ENCODE measurements around the gene SLCO3A1.

SLCO3A1 gene

GRCh38 chr15:92118162-92118935 lies 264.8 kb downstream of the SLCO3A1 start:
- DNase-seq (ENCODE audit: low read depth in 1 of 2, low spot score in 1 of 2), result no peak

DNA sequence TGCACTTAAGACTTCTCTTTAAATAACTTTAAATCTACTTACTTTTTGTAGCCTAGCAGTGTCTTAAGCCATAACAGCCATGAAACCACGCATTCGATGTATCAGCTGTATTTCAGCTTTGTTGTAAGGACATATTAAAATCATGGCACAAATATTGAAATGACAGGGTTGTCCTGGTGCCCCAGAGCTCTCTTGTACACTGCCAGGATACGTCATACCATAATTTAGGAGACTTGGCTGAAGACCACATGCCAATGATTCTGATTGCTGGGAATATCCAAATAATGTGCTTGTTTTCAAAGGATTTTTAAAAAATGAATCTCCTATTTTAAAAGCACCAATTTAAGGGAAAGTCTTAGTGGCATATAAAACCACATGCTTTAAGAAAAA lies 265.4 kb downstream of the SLCO3A1 start:
- no peak for DNase-seq (ENCODE audit: low read depth in 1 of 2, low spot score in 1 of 2)

DNA sequence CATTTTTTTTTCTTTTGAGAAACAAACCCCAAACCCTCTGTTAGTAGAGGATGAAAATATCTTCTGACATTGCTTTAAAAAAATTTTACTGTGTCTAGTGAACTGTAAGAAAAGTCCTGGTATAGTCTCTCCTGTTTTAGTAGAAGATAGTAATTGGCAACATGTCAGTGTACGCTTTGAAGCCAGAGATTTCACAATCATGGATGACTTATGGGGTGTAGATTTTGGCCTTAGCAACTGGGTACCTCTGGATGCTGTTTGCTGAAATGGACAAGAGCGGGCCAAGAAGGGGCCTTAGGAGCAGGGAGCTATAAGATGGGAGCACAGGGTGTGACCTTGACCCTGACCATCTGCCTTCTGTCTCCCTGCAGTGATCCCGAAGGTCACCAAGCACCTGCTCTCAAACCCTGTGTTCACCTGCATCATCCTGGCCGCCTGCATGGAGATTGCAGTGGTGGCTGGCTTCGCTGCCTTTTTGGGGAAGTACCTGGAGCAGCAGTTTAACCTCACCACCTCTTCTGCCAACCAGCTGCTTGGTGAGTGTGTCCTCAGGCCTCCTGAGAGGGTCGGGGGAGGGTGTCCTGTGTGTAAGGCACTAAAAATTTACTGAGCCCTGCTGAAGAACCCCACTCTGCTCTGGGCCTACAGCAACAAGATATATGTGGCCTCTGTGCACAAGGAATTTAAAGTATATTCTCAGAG lies 266.7 kb downstream of the SLCO3A1 start:
- no peak for DNase-seq (ENCODE audit: low read depth in 1 of 2, low spot score in 1 of 2)

DNA sequence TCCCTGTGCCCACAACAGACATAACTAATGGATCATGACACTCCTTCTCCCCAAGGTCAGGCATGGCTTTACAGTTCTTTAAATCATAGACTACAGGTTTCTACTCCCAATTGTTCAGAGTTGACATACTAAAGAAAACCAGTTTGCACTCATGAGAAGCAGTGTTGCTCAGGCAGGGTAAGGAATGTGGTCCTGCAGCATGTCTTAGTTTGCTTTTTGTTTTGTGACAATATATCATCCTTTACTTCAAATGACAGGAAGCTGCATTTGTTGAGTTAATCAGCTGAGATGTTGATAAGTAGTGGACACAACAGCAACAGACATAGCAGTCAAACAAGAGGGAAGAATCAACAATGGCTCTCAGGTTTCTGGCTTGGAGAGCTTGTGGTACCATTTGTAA lies 267.5 kb downstream of the SLCO3A1 start:
- no peak for DNase-seq (ENCODE audit: low read depth in 1 of 2, low spot score in 1 of 2)

DNA sequence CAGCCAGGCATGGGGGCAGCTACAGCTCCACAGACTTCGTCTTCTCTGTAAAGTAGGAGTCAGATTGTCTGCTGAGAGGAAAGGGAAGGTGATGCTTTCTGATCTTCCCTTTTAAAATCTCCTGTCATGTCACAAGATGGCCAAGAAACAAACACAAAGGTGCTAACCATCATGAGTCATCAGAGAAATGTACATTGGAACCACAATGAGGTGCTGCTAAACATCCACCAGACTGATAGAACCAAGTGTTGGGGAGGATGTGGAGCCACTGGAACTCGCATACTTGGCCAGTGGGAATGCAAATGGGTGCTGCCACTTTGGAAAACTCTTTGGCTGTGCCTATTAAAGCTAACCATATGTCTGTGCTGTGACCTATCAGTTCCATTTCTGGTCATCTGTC lies 268.8 kb downstream of the SLCO3A1 start:
- no peak for DNase-seq (ENCODE audit: low read depth in 1 of 2, low spot score in 1 of 2)

DNA sequence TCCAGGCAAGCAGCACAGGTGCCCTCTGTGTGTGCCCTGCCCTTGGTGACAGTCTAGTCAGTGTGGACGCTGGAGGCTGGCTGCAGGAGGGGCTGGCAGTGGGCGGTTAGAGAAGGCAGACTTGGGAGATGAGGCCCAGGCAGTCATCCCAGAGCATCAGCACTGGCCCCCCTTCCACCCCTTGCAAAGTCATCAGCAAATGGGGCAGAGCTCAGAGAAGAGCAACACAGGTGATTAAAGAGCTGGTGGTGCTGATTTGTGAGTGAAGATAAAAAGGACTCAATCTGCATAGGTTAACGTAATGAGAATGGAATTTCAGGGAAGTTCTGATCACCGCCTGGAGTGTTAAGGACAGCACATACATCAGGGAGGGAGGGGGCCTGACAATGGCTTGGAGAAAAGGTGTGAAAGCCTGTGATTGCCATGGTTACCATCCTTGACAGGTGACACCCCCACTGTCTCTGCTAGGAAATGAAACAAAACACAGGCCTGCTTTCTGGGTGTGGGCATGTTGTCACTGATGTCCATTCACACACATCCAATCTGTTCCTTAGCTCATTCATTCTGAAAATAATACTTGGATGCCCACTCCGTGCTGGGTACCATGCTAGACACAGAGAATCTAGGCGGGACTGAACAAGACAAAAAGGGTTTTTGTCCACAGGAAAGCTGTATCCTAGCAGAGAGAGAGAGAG lies 270.6 kb downstream of the SLCO3A1 start:
- no peak for DNase-seq (ENCODE audit: low read depth in 1 of 2, low spot score in 1 of 2)

- DNase-seq (ENCODE audit: low read depth in 1 of 2, low spot score in 1 of 2), result no peak
These were observed 271.1 kb downstream of the SLCO3A1 start for GRCh38 chr15:92124657-92125010.

- no peak for DNase-seq (ENCODE audit: low read depth in 1 of 2, low spot score in 1 of 2)
These were observed 275.3 kb downstream of the SLCO3A1 start for GRCh38 chr15:92128788-92129187.

- DNase-seq (ENCODE audit: low read depth in 1 of 2, low spot score in 1 of 2), result no peak
These were observed 276.7 kb downstream of the SLCO3A1 start for GRCh38 chr15:92130244-92130643.

GRCh38 chr15:92130906-92131305 lies 277.4 kb downstream of the SLCO3A1 start:
- DNase-seq (ENCODE audit: low read depth in 1 of 2, low spot score in 1 of 2), result no peak

DNA sequence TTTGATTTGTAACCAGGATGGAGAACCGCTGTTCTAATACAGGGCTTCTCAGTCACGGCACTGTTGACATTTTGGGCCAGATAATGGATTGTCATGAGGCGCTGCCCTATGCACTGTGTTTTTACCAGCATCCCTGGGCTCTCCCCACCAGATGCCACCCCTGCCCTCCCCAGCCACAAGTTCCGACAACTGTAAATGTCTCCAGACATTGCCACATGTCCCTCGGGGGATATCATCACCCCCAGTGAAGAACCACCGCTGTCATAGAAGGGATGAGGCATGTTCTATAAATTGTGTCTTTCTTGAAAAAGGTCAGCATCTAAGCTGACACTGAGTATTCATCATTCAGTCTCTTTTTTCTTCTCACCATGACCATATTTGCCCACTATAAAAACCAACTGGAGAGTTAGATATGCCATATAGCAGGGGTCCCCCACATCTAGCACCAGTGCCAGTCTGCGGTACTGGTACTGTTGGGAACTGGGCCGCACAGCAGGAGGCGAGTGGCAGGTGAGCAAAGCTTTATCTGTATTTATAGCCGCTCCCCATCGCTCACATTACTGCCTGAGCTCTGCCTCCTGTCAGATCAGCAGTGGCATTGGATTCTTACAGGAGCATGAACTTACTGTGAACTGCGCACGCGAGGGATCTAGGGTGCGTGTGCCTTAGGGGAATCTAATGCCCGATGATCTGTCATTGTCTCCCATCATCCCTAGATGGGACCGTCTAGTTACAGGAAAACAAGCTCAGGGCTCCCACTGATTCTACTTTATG lies 279.7 kb downstream of the SLCO3A1 start:
- no peak for DNase-seq (ENCODE audit: low read depth in 1 of 2, low spot score in 1 of 2)

- no peak for DNase-seq (ENCODE audit: low read depth in 1 of 2, low spot score in 1 of 2)
These were observed 287.3 kb downstream of the SLCO3A1 start for GRCh38 chr15:92140796-92141195.

DNA sequence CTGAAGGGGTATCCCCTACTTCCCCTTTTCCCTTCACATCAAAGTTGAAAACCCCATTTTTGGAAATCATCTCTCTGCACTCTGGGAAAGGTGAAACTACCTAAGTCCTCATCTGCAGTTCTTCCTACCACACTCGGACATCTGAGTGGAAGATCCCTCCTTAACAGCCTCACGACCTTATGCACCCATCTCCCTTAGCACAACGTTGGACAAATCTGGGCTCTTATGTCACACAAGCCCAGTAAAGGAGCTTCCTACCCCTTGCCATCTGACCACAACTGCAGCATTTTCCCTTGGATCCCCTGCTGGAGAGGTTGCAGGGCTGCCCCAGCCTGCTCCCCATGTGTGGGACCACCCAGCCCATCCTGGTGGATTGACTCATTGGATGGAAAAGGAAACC lies 288.1 kb downstream of the SLCO3A1 start:
- no peak for DNase-seq (ENCODE audit: low read depth in 1 of 2, low spot score in 1 of 2)

GRCh38 chr15:92142242-92143232 lies 289.0 kb downstream of the SLCO3A1 start:
- DNase-seq (ENCODE audit: low read depth in 1 of 2, low spot score in 1 of 2), result no peak

GRCh38 chr15:92143765-92144164 lies 290.3 kb downstream of the SLCO3A1 start:
- DNase-seq (ENCODE audit: low read depth in 1 of 2, low spot score in 1 of 2), result no peak

DNA sequence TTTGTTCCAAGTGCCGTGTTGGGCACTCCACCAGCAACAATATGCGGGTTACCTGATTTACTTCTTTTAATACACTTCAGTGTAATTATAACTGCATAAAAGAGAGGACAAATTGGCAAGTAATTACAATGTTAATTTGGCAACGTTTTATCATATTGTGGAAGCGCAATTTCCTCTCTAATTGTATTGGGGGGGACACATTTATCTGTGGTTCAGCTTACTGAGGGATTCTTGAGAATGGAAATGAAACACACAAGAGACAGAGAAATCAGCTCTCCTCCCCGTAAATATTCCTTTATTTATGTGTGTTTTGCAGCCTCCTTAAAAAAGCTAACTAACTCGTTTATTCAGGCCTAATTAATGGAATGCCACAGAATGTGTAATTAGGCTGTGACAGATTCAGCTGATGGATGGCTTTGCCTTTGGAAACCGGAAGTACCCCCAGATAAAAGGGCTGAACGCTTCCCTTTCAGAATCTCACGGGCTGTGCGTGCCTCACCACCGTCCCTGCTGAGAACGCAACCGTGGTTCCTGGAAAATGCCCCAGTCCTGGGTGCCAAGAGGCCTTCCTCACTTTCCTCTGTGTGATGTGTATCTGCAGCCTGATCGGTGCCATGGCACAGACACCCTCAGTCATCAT lies 293.1 kb downstream of the SLCO3A1 start:
- DNase-seq (ENCODE audit: low read depth in 1 of 2, low spot score in 1 of 2), result no peak

DNA sequence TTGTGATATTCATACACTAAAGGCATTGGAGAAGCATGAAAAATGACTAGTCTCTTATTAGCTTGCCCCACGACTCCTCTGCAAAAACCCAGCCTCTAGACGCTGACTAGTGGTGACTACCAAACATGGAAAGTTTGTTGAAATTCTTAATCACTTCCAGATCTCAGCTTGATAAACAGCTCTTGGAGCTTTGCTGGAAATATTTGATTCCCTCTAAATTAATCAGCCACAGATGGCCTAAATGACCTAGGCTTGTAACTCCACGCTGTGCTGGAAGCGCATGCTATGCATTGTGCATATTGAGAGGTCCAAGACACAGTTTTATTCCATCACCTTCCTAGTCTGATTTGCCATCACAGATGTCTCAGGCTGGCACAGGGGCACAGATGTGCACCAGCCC lies 295.5 kb downstream of the SLCO3A1 start:
- DNase-seq (ENCODE audit: low read depth in 1 of 2, low spot score in 1 of 2), result no peak

DNA sequence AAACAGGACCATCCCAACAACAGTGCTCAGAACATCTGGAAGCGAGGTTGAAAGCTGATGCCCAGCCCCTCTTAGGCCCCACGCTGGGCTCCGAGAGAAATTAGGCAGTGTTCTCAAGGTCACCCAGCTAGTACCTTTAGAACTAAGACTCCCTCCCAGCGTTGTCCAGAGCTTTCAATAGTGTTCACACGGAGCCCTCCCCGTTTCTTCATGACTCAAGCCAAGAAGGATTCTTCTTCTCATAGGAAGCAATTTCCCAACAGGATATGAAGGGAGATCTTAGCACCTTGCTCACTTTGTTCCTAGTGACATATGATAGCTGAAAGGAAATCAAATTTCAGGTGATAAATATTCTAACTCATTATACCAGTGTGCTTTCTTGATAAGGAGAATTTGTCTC lies 296.0 kb downstream of the SLCO3A1 start:
- DNase-seq (ENCODE audit: low read depth in 1 of 2, low spot score in 1 of 2), result no peak

- no peak for DNase-seq (ENCODE audit: low read depth in 1 of 2, low spot score in 1 of 2)
These were observed 297.7 kb downstream of the SLCO3A1 start for GRCh38 chr15:92151168-92151567.

GRCh38 chr15:92151741-92152140 lies 298.2 kb downstream of the SLCO3A1 start:
- DNase-seq (ENCODE audit: low read depth in 1 of 2, low spot score in 1 of 2), result no peak

Data from activated T-helper 1 cell treated with anti-CD3 and anti-CD28 coated beads, Interleukin-2, amount 50 U/mL, for 16 hours (primary cell).